Activated T-cell treated with anti-CD3 and anti-CD28 coated beads for 24 hours (primary cell): ENCODE measurements around the gene MUC20.
"Not testable (repeated sequence)": the region's sequence is repeated elsewhere in the genome, so short reads cannot be mapped to it uniquely, and the experiment has no call there.

Experiments
- DNase-seq: peaks from one replicate; pipeline ENCODE4 v3.0.0-alpha.2; 2020; ENCODE audit warnings: low read depth

MUC20 gene

GRCh38 chr3:195770841-195771645, 50.3 kb downstream of the MUC20 start:
- DNase-seq, result not testable (repeated sequence)

- DNase-seq, result no peak
Observed at GRCh38 chr3:195771646-195772300, 51.0 kb downstream of the MUC20 start.

GRCh38 chr3:195773956-195774537, 53.3 kb downstream of the MUC20 start:
- DNase-seq, result no peak

GRCh38 chr3:195774917-195775316, 54.1 kb downstream of the MUC20 start:
- DNase-seq, result no peak

- DNase-seq, result no peak
Observed at GRCh38 chr3:195777975-195778374, 57.2 kb downstream of the MUC20 start.

- not testable (repeated sequence) for DNase-seq
Observed at GRCh38 chr3:195781236-195781635, 60.5 kb downstream of the MUC20 start.
